GM10248 (cell line): ENCODE results near the gene KIAA1210.

ENCODE experiments used
- CTCF ChIA-PET: fragments of 300-600 bp; sonication (Branson Sonifier 250); formaldehyde crosslinking; extraction: SDS; loops from one replicate; lab custom pipeline; 2021; ENCODE audit warnings: antibody characterized with exemption; lab: Yijun Ruan, JAX
- POLR2A ChIA-PET: fragments of 350-650 bp; sonication (Branson Sonifier 250); formaldehyde crosslinking; extraction: SDS; loops from one replicate; lab custom pipeline; 2020; ENCODE audit warnings: antibody characterized with exemption; lab: Yijun Ruan, JAX
- DNase-seq: peaks from one replicate; pipeline ENCODE4 v3.0.0; 2012; ENCODE audit errors: extremely low spot score
- CTCF ChIP-seq: IDR thresholded peaks from 2 replicates; pipeline ENCODE4 v1.5.1; 2012; ENCODE audit warnings: mild to moderate bottlenecking, low read depth; ENCODE audit errors: extremely low read depth, missing control alignments, control extremely low read depth

KIAA1210 gene

GRCh38 chrX:119062750-119063374 lies 64.8 kb downstream of the KIAA1210 start:
- ChIA-PET POLR2A (no interaction called here), CTCF (interaction anchor here (1.2 kb wide), 1 partner anchor 56 kb away, joined by 3 read pairs; no protein-coding TSS in a partner anchor)
- TF ChIP-seq CTCF = no peak
- DNase-seq = no peak

GRCh38 chrX:119055687-119056086 lies 71.9 kb downstream of the KIAA1210 start:
- CTCF ChIA-PET = no interaction called here
- TF ChIP-seq CTCF = no peak
- DNase-seq = no peak
- POLR2A ChIA-PET = no interaction called here

GRCh38 chrX:119045884-119046283 lies 81.7 kb downstream of the KIAA1210 start:
- no peak for TF ChIP-seq CTCF
- no peak for DNase-seq
- ChIA-PET CTCF (no interaction called here), POLR2A (no interaction called here)

GRCh38 chrX:119042996-119043395 lies 84.6 kb downstream of the KIAA1210 start:
- ChIA-PET POLR2A (no interaction called here), CTCF (no interaction called here)
- no peak for DNase-seq
- TF ChIP-seq CTCF = no peak

GRCh38 chrX:119042040-119042439 lies 85.6 kb downstream of the KIAA1210 start:
- ChIA-PET CTCF (interaction anchor here (1.2 kb wide), 1 partner anchor 9 kb away, joined by 3 read pairs; no protein-coding TSS in a partner anchor), POLR2A (no interaction called here)
- TF ChIP-seq CTCF = no peak
- no peak for DNase-seq

GRCh38 chrX:119041175-119041574 lies 86.4 kb downstream of the KIAA1210 start:
- CTCF ChIA-PET = interaction anchor here (1.2 kb wide), 1 partner anchor 8 kb away, joined by 3 read pairs; no protein-coding TSS in a partner anchor
- TF ChIP-seq CTCF = no peak
- POLR2A ChIA-PET = no interaction called here
- no peak for DNase-seq

- no peak for TF ChIP-seq CTCF
- DNase-seq = no peak
- ChIA-PET CTCF (no interaction called here), POLR2A (no interaction called here)
Observed at GRCh38 chrX:119040432-119040831, 87.2 kb downstream of the KIAA1210 start.
